Spinal cord (tissue), 10 donors: ENCODE data around the gene UTRN. TPM values are rescaled to one million over a fixed set of nuclear protein-coding genes. Genes with fewer than 3 reads are reported as not detected.

Source experiments
- DNase-seq, 6 donors: peaks; one replicate each; pipeline versions ENCODE4 v3.0.0 to v3.0.0-alpha.2; 2013 to 2015; ENCODE audit warnings: low spot score in 6 of 6, low read depth in 4 of 6
- H3K27ac ChIP-seq: one replicate; pipeline ENCODE4 v1.5.1; 2013; ENCODE audit warnings: low read depth, low read length, control low read depth
- H3K27me3 ChIP-seq: one replicate; pipeline ENCODE4 v1.6.1; 2013; ENCODE audit warnings: low read length; ENCODE audit not compliant: control insufficient read depth, insufficient read depth
- H3K36me3 ChIP-seq: one replicate; pipeline ENCODE4 v1.6.1; 2013; ENCODE audit warnings: low read length; ENCODE audit not compliant: control insufficient read depth, insufficient read depth
- H3K4me1 ChIP-seq: one replicate; pipeline ENCODE4 v1.6.1; 2013; ENCODE audit warnings: low read length; ENCODE audit not compliant: control insufficient read depth, insufficient read depth
- H3K4me3 ChIP-seq: one replicate; pipeline ENCODE4 v1.5.1; 2013; ENCODE audit warnings: low read depth, low read length, control low read depth
- H3K9me3 ChIP-seq: one replicate; pipeline ENCODE4 v1.6.1; 2013; ENCODE audit warnings: low read length; ENCODE audit not compliant: control insufficient read depth, insufficient read depth
- WGBS: methylation state at CpG from one replicate; pipeline ENCODE4 v1.1.5; 2013; ENCODE audit warnings: missing lambda C conversion rate; ENCODE audit not compliant: insufficient coverage; 5-methylcytosine and 5-hydroxymethylcytosine counted together
- polyA plus RNA-seq, 2 donors: library from polyadenylated mRNA; unstranded; fragments of 120-200 nt; gene quantifications; one replicate each; pipeline ENCODE4 v1.2.1, GENCODE V29; 2013; ENCODE audit not compliant: insufficient read length in 2 of 2
- total RNA-seq, 2 donors: library from RNA; depleted of rRNA in 1 of 2; stranded (reverse); fragments of 120-200 nt in 1 of 2; fragments of >200 nt in 1 of 2; gene quantifications; one replicate each; pipeline versions ENCODE4 v1.2.3 to v1.2.4, GENCODE V29; 2013 to 2014
- donor health status: healthy.

Gene UTRN
- total and polyA plus RNA-seq, 4 donors, result 28.6 to 143 (median 86.8) TPM

DNA sequence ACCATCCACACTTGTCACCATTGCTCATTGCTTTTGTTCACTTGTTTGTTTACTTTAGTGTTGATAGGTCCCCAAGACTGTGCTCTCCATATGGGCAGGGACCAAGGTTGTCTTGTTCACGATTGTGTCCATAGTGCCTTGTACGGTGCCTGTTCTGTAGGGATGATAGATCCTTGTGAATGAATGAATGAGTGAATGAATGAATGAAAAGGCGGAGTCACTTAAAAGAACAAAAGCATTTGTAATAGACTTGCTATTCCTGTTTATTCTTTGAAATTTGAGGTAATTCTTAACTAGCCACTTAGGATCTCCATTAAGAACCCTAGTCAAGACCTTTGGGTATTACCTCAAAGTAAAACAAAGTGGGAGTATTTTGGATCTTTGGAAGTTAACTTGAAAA is 47.0 kb downstream of the UTRN start:
- no peaks in the 10 kb centered on the region for H3K9me3 ChIP-seq
- no peak for DNase-seq
- WGBS, result 88% methylated on average over 1 of the region's 3 CpGs
- H3K27me3 ChIP-seq, result no peaks in the 10 kb centered on the region
- no peak overlapping the region for H3K27ac ChIP-seq
- no peak overlapping the region for H3K4me3 ChIP-seq
- no peaks in the 10 kb centered on the region for H3K36me3 ChIP-seq
- H3K4me1 ChIP-seq, result peaks cover 8% of the 10 kb centered on the region

DNA sequence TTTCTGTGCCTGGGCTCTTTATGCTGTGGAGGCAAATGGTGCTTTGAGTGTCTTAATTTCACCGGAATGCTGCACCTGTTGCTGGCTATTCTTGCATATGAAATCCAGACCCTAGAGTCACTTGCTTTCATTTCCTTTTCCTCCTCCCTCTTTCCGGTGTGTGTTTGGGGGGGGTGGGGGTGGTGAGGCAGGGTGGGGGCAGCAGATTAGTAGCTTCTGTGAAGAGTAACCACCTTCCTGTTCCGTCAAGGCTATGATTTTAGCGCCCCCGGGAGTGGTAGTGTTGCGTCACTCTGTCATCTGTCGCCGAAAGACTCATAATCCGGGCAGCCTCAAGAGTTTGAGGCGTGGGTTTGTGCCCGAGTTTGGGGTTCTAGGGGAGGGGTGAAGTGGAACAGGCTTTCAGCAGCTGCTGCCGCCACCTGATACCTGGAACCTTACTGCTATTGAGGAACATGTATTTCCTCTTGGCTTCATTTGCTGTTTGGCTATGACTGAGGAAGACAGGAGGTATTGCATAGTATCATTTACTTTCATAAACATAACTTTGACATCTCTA is 49.1 kb downstream of the UTRN start:
- Histone ChIP-seq H3K4me3 (no peak overlapping the region), H3K36me3 (no peaks in the 10 kb centered on the region), H3K9me3 (no peaks in the 10 kb centered on the region), H3K27me3 (no peaks in the 10 kb centered on the region), H3K27ac (no peak overlapping the region), H3K4me1 (peaks cover 8% of the 10 kb centered on the region)
- DNase-seq, result no peak
- WGBS, result 86% methylated on average over 7 of the region's 12 CpGs

Other genes with a start within 250 kb of the UTRN start
- 100 to 1,000 TPM in 1 of 2 donors, 10 to 100 TPM in 1; 36.9 to 140 TPM for gene SF3B5, start 189.8 kb upstream of the UTRN start, total RNA-seq
- gene SF3B5, start 189.8 kb upstream of the UTRN start, polyA plus RNA-seq, result 100 to 1,000 TPM; 121 to 129 TPM
- 1 to 10 TPM in 1 of 2 donors, under 1 TPM in 1; 0.94 to 2.2 TPM for gene STX11, start 134.8 kb upstream of the UTRN start, total RNA-seq
- 1 to 10 TPM in 1 of 2 donors, under 1 TPM in 1; 0.84 to 1.0 TPM for gene STX11, start 134.8 kb upstream of the UTRN start, polyA plus RNA-seq